ENCODE data around the gene CHCHD4.

- no peak for TF ChIP-seq CTCF (IDR thresholded peaks at IDR 0.05)
- TF ChIP-seq POLR2A (IDR thresholded peaks at IDR 0.05), result no peak
Measured at GRCh38 chr3:14121859-14122258, 2.8 kb downstream of the CHCHD4 start.

All from right lobe of liver (tissue), 4 donors.